ENCODE results near the gene HELLS. TPM values are rescaled to one million over a fixed set of nuclear protein-coding genes. Genes with fewer than 3 reads are reported as not detected.

Gene HELLS
- total and polyA plus RNA-seq, 2 experiments from 2014 or later = 776 to 913 TPM

- H3K27me3 ChIP-seq (ENCODE audit: insufficient read depth) = no peaks in the 10 kb centered on the region
- Mint-ChIP-seq H3K36me3 (ENCODE audit: low read depth) (peaks cover 31% of the 10 kb centered on the region), H3K9me3 (peaks cover 29% of the 10 kb centered on the region), H3K27me3 (ENCODE audit: insufficient read depth, low read depth, poor library complexity) (peaks cover 1% of the 10 kb centered on the region), H3K4me3 (no peak overlapping the region), H3K4me1 (peaks cover 16% of the 10 kb centered on the region), H3K27ac (no peak overlapping the region)
- H3K4me2 ChIP-seq = no peak overlapping the region
- H2AFZ ChIP-seq = no peak overlapping the region
- H3K4me3 ChIP-seq = no peak overlapping the region
- ATAC-seq (no peak), DNase-seq (ENCODE audit: low spot score) (peak; percentile 67)
- TF ChIP-seq ZNF462 (CRISPR knock-in tag; IDR thresholded peaks at IDR 0.05) = no peak
- no peak for TF ChIP-seq ZNF114 (CRISPR knock-in tag; IDR thresholded peaks at IDR 0.05)
- no peak for TF ChIP-seq NANOG (IDR thresholded peaks at IDR 0.05; ENCODE audit: borderline replicate concordance)
- no peak for TF ChIP-seq JUNB (IDR thresholded peaks at IDR 0.05; ENCODE audit: unreplicated experiment)
- no peak for TF ChIP-seq EZH2phosphoT487 (IDR thresholded peaks at IDR 0.05; ENCODE audit: unreplicated experiment)
- TF ChIP-seq EZH2 (IDR thresholded peaks at IDR 0.05; ENCODE audit: low read depth, unreplicated experiment) = no peak
- TF ChIP-seq CTCF (conservative IDR thresholded peaks at IDR 0.05; ENCODE audit: low read depth in 2 of 2) = peak; percentile 58 to 80; a peak in 3 of 4 replicates
- TF ChIP-seq POLR2AphosphoS5 (IDR thresholded peaks at IDR 0.05; ENCODE audit: low read depth) = no peak
- TF ChIP-seq ZNF331 (CRISPR knock-in tag; IDR thresholded peaks at IDR 0.05; ENCODE audit: low read depth) = no peak
- H3K79me2 ChIP-seq (replicated peaks; ENCODE audit: insufficient read depth) = no peaks in the 10 kb centered on the region
- no peak overlapping the region for H3K27ac ChIP-seq (ENCODE audit: low read depth)
- H4K20me1 ChIP-seq (replicated peaks; ENCODE audit: insufficient read depth) = no peaks in the 10 kb centered on the region
- no peaks in the 10 kb centered on the region; the same call in 1 of the 2 replicates for H3K9me2 ChIP-seq (ENCODE audit: insufficient read depth)
- no peaks in the 10 kb centered on the region for H3F3A ChIP-seq (replicated peaks; ENCODE audit: low read depth)
- peaks cover 19% of the 10 kb centered on the region; the same call in 1 of the 2 replicates for H3K4me1 ChIP-seq (ENCODE audit: insufficient read depth)
- no peaks in the 10 kb centered on the region for H3K36me3 ChIP-seq (ENCODE audit: insufficient read depth)
Measured at GRCh38 chr10:94630017-94630688, 84.6 kb downstream of the HELLS start.

Data from GM23338 (cell line).